ENCODE data around the gene TIE1.

TIE1 gene

GRCh38 chr1:43274125-43274803 lies 26.5 kb upstream of the TIE1 start:
- no peak for DNase-seq (ENCODE audit: low read depth)

GRCh38 chr1:43274804-43275180 lies 26.0 kb upstream of the TIE1 start:
- no peak for DNase-seq (ENCODE audit: low read depth)

GRCh38 chr1:43275826-43276620 lies 24.8 kb upstream of the TIE1 start:
- DNase-seq (ENCODE audit: low read depth): no peak

- DNase-seq (ENCODE audit: low read depth): no peak
Measured at GRCh38 chr1:43276673-43277072, 24.1 kb upstream of the TIE1 start.

GRCh38 chr1:43277116-43277876 lies 23.5 kb upstream of the TIE1 start:
- DNase-seq (ENCODE audit: low read depth): no peak

- no peak for DNase-seq (ENCODE audit: low read depth)
Measured at GRCh38 chr1:43279161-43279560, 21.6 kb upstream of the TIE1 start.

GRCh38 chr1:43279666-43280065 lies 21.1 kb upstream of the TIE1 start:
- DNase-seq (ENCODE audit: low read depth): no peak

- DNase-seq (ENCODE audit: low read depth): no peak
Measured at GRCh38 chr1:43280692-43281091, 20.1 kb upstream of the TIE1 start.

GRCh38 chr1:43282220-43283195 lies 18.3 kb upstream of the TIE1 start:
- DNase-seq (ENCODE audit: low read depth): no peak

- DNase-seq (ENCODE audit: low read depth): no peak
Measured at GRCh38 chr1:43284065-43284464, 16.7 kb upstream of the TIE1 start.

GRCh38 chr1:43284546-43285110 lies 16.2 kb upstream of the TIE1 start:
- DNase-seq (ENCODE audit: low read depth): no peak

- DNase-seq (ENCODE audit: low read depth): no peak
Measured at GRCh38 chr1:43285269-43285990, 15.4 kb upstream of the TIE1 start, which contains the start of gene C1orf210. TSS of gene C1orf210 (minus strand) at chr1:43285581. CDS start at chr1:43283270, 2,311 bp downstream.

- no peak for DNase-seq (ENCODE audit: low read depth)
Measured at GRCh38 chr1:43286115-43286514, 14.7 kb upstream of the TIE1 start.

- no peak for DNase-seq (ENCODE audit: low read depth)
Measured at GRCh38 chr1:43286533-43286932, 14.2 kb upstream of the TIE1 start.

- DNase-seq (ENCODE audit: low read depth): no peak
Measured at GRCh38 chr1:43288058-43288784, 12.6 kb upstream of the TIE1 start.

- DNase-seq (ENCODE audit: low read depth): no peak
Measured at GRCh38 chr1:43288785-43289706, 11.7 kb upstream of the TIE1 start.

- DNase-seq (ENCODE audit: low read depth): no peak
Measured at GRCh38 chr1:43292216-43292615, 8.6 kb upstream of the TIE1 start.

GRCh38 chr1:43292679-43293078 lies 8.1 kb upstream of the TIE1 start:
- no peak for DNase-seq (ENCODE audit: low read depth)

GRCh38 chr1:43293176-43293575 lies 7.6 kb upstream of the TIE1 start:
- no peak for DNase-seq (ENCODE audit: low read depth)

All from activated T-helper 9 cell treated with anti-CD3 and anti-CD28 coated beads, Interleukin-2, amount 50 U/mL, for 16 hours (primary cell).